HG03469 (cell line): ENCODE data around the gene NBPF26.
"Not testable (repeated sequence)": the region's sequence is repeated elsewhere in the genome, so short reads cannot be mapped to it uniquely, and the experiment has no call there.

Source experiments
- ATAC-seq: cut with Tn5 transposase; IDR thresholded peaks from one replicate; pipeline ENCODE4 v1.9.1; 2021; ENCODE audit warnings: mild to moderate bottlenecking, moderate library complexity, moderate number of reproducible peaks; ENCODE audit not compliant: unreplicated experiment

NBPF26 gene

GRCh38 chr1:120723715-120724402, at the start of gene NBPF26:
Gene NBPF26 (plus strand): TSS chr1:120723945.
- not testable (repeated sequence) for ATAC-seq

DNA sequence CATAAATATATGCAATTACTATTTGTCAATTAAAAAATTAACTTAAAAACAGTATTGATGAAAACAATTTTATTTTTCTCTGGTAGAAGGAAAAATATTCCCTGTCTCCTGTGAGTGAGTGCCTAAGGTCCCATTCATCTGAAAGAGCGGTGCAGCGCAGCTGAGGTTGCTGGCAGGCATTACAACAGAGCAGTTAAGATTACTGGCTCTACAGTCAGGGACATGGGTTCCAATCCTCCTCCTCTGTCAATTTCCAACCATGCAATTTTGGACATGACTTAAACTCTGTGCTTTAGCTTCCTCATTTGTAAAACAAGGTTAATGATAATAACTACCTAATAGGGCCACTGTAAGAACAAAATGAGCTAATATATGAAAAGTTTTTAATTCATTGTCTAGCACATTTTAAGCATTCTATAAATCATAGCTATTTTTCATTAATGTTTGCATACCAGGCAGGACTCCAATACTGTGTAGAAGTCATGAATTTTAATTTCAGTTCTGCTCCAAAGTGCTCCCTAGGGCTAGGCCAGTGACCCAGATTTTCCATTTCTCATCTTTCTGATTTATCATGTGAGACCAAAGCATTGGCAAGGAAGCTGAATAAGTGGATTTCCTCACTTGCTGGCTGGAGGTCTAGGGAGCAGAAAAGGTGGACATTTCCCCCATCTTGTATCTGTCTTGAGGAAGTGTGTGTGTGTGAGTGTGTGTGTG, 43.5 kb upstream of the NBPF26 start:
- not testable (repeated sequence) for ATAC-seq

DNA sequence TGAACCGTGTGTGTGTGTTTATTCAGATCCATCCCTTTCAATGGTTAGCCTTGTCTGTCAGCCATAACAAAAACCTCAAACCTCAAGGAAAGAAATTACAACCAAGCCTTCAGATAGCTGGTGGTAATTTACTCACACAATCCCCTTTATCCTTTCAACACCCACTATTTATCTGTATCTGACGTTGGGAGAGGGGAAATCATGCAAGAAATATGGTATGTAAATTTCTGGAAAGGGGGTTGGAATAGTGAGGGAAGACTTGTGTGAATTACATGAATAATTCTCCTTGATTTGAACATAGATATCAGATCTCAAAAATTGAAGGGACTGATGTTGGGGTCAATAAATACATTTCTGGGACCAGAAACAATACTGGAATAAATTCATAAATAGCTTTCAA, 42.8 kb upstream of the NBPF26 start:
- not testable (repeated sequence) for ATAC-seq

GRCh38 chr1:120684397-120684796, 39.3 kb upstream of the NBPF26 start:
- not testable (repeated sequence) for ATAC-seq

- ATAC-seq: not testable (repeated sequence)
Observed at GRCh38 chr1:120685622-120686021, 38.1 kb upstream of the NBPF26 start.

DNA sequence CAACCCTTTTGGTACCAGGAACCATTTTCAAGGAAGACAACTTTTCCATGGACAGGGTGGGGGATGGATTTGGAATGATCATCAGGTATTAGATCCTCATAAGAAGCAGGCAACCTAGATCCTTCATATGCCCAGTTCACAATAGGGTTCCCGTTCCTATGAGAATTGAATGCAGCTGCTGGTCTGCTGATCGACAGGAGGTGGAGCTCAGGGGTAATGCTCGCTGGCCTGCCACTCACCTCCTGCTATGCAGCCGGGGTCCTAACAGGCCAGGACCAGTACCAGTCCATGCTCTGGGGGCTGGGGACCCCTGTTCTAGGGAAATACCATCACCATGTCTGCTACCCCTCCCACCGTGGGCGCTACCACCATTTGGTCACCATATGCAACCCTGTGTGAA, 36.5 kb upstream of the NBPF26 start:
- ATAC-seq: not testable (repeated sequence)

DNA sequence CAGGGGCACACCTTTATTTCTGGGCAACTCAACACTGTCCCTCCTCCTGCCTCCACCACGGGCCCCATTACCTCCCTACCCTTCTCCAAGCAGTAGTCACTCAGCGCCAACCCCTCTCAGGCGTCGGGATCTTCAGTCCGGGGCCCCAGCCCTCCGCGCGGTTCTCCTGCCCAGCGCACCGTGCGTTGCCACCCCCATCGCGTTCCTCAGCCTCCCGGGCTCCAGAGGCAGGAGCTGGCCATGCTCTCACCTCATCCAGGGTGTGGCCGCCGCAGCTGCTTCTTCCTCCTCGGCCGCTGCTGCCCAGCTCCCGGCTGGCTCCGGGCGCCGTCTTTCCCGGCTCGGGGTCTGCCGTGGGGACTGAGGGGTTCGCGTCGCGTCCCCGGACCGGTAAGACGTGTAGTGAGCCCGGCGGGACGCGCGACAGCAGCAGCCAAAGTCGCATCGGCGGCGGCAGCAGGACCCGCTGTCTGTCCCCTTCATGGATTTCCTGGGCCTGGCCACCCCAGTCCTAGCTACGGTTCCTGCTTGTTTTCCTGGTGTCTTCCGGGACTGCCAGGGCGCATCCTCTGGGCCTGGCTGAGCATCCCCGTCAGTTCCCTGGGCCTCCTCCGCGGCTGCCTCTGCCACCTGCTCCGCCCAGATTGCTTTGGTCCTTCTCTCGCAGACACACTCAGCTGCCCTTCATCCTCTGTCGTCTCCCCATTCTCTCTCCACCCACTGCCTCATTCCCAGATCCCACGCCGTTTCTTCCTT, 22.8 kb upstream of the NBPF26 start:
- not testable (repeated sequence) for ATAC-seq

- not testable (repeated sequence) for ATAC-seq
Observed at GRCh38 chr1:120723358-120723714, 409 bp upstream of the NBPF26 start.

DNA sequence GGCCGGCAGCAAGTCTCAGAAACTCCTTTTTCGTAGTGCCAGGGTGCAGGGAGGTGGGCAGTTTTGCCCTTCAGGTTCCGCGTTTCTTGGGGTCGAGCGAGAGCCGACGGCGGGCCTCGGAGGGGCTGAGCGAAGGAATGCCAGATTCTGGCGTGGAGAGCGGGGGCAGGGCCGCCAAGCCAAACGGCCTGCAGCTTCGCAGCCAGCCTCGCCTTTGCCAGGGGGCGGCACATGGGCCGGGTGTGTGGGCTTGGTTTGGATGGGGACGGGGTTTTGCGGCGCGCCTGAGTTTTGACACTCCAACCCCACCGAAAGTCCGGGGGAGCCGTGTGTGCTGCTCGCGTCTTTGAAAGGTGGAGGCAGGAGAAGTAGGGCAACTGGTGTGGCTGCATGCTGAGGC, 762 bp downstream of the NBPF26 start:
- not testable (repeated sequence) for ATAC-seq

- not testable (repeated sequence) for ATAC-seq
Observed at GRCh38 chr1:120728811-120729210, 5.1 kb downstream of the NBPF26 start.

- not testable (repeated sequence) for ATAC-seq
Observed at GRCh38 chr1:120769090-120769489, 45.3 kb downstream of the NBPF26 start.

DNA sequence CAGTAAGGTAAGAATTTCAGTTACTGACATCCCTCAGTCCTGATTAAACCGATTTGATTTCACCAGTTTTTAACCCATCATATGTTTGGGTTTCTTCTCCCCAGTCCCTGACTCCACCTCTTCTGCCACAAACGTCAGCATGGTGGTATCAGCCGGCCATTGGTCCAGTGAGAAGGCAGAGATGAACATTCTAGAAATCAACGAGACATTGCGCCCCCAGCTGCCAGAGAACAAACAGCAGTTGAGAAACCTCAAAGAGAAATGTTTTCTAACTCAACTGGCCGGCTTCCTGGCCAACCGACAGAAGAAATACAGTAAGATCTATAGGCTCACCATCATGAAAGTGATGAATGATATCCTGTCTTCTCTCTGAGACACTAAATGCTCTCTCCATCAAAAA, 81.7 kb downstream of the NBPF26 start:
- ATAC-seq: not testable (repeated sequence)

DNA sequence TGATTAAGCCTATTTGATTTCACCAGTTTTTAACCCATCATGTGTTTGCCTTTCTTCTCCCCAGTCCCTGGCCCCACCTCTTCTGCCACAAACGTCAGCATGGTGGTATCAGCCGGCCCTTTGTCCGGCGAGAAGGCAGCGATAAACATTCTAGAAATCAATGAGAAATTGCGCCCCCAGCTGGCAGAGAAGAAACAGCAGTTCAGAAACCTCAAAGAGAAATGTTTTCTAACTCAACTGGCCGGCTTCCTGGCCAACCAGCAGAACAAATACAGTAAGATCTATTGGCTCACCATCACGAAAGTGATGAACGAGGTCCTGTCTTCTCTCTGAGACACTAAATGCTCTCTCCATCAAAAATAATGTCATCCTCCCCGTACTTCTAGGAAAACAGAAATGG, 88.1 kb downstream of the NBPF26 start:
- ATAC-seq: not testable (repeated sequence)

- ATAC-seq: not testable (repeated sequence)
Observed at GRCh38 chr1:120825051-120825450, 101.3 kb downstream of the NBPF26 start.

- ATAC-seq: not testable (repeated sequence)
Observed at GRCh38 chr1:120826623-120827022, 102.9 kb downstream of the NBPF26 start.

- not testable (repeated sequence) for ATAC-seq
Observed at GRCh38 chr1:120844186-120844944, 120.6 kb downstream of the NBPF26 start.

- ATAC-seq: not testable (repeated sequence)
Observed at GRCh38 chr1:120844945-120845330, 121.2 kb downstream of the NBPF26 start.

DNA sequence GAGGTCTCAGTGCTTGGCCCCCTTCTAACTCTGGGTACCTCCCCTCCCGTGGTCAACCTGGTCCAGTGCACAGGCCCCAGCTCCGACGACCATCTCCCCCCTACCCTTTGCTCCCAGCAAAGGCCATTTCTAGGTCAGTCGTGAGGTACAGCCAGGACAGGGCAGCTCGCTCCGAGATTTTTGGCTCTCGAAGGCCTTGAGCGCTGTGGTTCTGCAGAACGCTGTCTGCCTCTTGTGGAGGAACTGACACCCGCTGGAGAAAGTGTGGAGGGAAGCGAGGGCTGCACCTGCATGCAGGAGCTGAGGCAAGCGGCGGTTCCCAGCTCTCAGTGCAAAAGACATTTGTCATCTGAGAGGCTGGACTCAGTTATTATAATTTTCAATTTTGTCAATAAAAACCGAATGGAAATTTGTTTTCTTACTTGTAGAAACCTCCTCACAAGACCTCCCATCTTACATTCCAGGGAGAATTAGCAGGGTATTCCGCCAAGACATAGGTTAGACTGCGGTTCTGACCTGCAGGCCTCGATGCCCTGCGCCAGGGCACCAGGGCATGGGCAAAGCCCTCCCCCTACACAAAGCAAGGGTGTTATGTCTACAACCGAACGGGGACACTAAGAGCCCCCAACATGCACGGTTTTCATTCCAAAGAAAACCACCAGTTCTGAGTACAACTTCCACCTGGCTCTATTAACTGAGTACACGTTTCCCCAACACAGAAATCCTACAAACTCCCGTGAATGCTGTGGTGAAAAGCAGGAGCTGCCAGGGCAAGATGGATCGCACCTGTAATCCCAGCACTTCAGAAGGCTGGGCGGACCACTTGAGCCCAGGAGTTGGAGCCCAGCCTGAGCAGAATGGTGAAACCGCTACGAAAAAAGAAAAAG, 125.9 kb downstream of the NBPF26 start:
- ATAC-seq: not testable (repeated sequence)

GRCh38 chr1:120850287-120850536, 126.5 kb downstream of the NBPF26 start:
- not testable (repeated sequence) for ATAC-seq
